HepG2 (cell line): ENCODE measurements around the gene TUBA4B. TPM values are rescaled to one million over a fixed set of nuclear protein-coding genes. Genes with fewer than 3 reads are reported as not detected.

Experiments
- ARNTL ChIP-seq: sonication (generic); formaldehyde crosslinking; IDR thresholded peaks from 2 replicates; pipeline ENCODE4 v1.4.0; 2020; ENCODE audit warnings: mild to moderate bottlenecking, missing genetic modification reagents
- CEBPB ChIP-seq: IDR thresholded peaks from 2 replicates; pipeline ENCODE4 v1.6.1; 2011; ENCODE audit warnings: low read depth, low read length, improper control_type of control experiment, borderline replicate concordance
- CREB1 ChIP-seq, 2 experiments: fragments of 450-650 bp in 1 of 2; IDR thresholded peaks; 2 replicates each; pipeline ENCODE4 v1.6.1; 2016 to 2017; ENCODE audit warnings: control low read depth in 1 of 2, mild to moderate bottlenecking in 1 of 2, missing compliant biosample characterization in 1 of 2, missing genetic modification characterization in 1 of 2
- NFIC ChIP-seq: IDR thresholded peaks from 2 replicates; pipeline ENCODE4 v1.6.1; 2012; ENCODE audit warnings: mild to moderate bottlenecking, low read length, inconsistent platforms
- SAP130 ChIP-seq: IDR thresholded peaks from 2 replicates; pipeline ENCODE4 v1.6.1; 2016; ENCODE audit warnings: low read depth
- STAG1 ChIP-seq: sonication (generic); formaldehyde crosslinking; IDR thresholded peaks from 2 replicates; pipeline ENCODE4 v1.4.0; 2020; ENCODE audit warnings: missing genetic modification reagents
- ZNF232 ChIP-seq: sonication (generic); formaldehyde crosslinking; IDR thresholded peaks from 2 replicates; pipeline ENCODE4 v1.4.0; 2020; ENCODE audit warnings: missing genetic modification reagents, borderline replicate concordance
- ZNF292 ChIP-seq: sonication (generic); formaldehyde crosslinking; IDR thresholded peaks from 2 replicates; pipeline ENCODE4 v1.8.1; 2022; ENCODE audit warnings: mild to moderate bottlenecking, low read depth, missing genetic modification reagents, borderline replicate concordance
- ZNF557 ChIP-seq: sonication (generic); formaldehyde crosslinking; IDR thresholded peaks from 2 replicates; pipeline ENCODE4 v1.4.0; 2020; ENCODE audit warnings: missing genetic modification reagents
- polyA plus RNA-seq, 8 experiments: library from polyadenylated mRNA; depleted of rRNA in 3 of 8; stranded (reverse) in 7 of 8; unstranded in 1 of 8; fragments of >200 nt; fragmentation: Illumina TruSeq in 4 of 8; extraction: Trizol in 4 of 8; gene quantifications; 2 replicates each; pipeline versions ENCODE4 v1.2.1 to v1.2.3, GENCODE V29; 2011 to 2016; ENCODE audit warnings: low read depth in 4 of 8, missing spikeins in 1 of 8, mixed read lengths in 1 of 8; ENCODE audit not compliant: insufficient read depth in 1 of 8
- total RNA-seq, 5 experiments: library from RNA; depleted of rRNA; stranded (reverse); fragments of >200 nt; fragmentation: Illumina TruSeq; extraction: Trizol; gene quantifications; 2 replicates each; pipeline ENCODE4 v1.2.3, GENCODE V29; 2016; ENCODE audit warnings: low read depth in 1 of 5
- TF ChIP-seq, protein P1 (sequence below): sonication (generic); formaldehyde crosslinking; conservative IDR thresholded peaks from 2 replicates; pipeline ENCODE4 v1.5.0; 2020; ENCODE audit warnings: missing genetic modification reagents
- TF ChIP-seq, protein P2 (sequence below): sonication (generic); formaldehyde crosslinking; IDR thresholded peaks from 2 replicates; pipeline ENCODE4 v1.5.0; 2020; ENCODE audit warnings: mild to moderate bottlenecking, missing genetic modification reagents
- TF ChIP-seq, protein P3 (sequence below): sonication (generic); formaldehyde crosslinking; IDR thresholded peaks from 2 replicates; pipeline ENCODE4 v1.4.0; 2020; ENCODE audit warnings: mild to moderate bottlenecking, missing genetic modification reagents
- TF ChIP-seq, protein P4 (sequence below): sonication (generic); formaldehyde crosslinking; IDR thresholded peaks from 2 replicates; pipeline ENCODE4 v1.4.0; 2020; ENCODE audit warnings: mild to moderate bottlenecking, missing genetic modification reagents, borderline replicate concordance
- TF ChIP-seq, protein P5 (sequence below): sonication (generic); formaldehyde crosslinking; IDR thresholded peaks from 2 replicates; pipeline ENCODE4 v1.5.0; 2020; ENCODE audit warnings: mild to moderate bottlenecking, missing genetic modification reagents
- TF ChIP-seq, protein P6 (sequence below): sonication (generic); formaldehyde crosslinking; IDR thresholded peaks from 2 replicates; pipeline ENCODE4 v1.5.0; 2020; ENCODE audit warnings: missing genetic modification reagents

The TUBA4B gene
- total and polyA plus RNA-seq, 2 of the 13 experiments (the other 11 are each of a cell fraction or from before 2014, with no cell fraction given), result 0.18 to 0.22 TPM

DNA sequence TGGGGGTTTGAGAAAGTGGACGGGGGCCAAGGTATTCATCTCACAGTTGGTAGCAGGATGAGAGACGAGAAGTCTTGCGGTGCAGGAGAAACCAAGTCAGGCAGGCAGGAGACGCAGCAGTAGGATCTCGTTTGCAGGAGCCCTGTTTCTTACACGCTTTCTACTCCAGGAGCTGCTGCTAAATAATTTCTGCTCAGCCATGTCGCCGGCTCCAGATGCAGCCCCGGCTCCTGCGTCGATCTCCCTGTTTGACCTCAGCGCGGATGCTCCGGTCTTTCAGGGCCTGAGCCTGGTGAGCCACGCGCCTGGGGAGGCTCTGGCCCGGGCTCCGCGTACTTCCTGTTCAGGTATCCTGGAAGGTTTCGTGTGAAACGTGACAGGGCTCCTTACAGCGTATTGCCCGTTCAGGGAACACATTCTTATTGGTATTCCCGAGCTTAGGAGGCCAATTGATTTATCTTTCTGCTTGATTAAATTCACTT, 22.9 kb upstream of the TUBA4B start (continued):
- TF ChIP-seq, protein P1, sequence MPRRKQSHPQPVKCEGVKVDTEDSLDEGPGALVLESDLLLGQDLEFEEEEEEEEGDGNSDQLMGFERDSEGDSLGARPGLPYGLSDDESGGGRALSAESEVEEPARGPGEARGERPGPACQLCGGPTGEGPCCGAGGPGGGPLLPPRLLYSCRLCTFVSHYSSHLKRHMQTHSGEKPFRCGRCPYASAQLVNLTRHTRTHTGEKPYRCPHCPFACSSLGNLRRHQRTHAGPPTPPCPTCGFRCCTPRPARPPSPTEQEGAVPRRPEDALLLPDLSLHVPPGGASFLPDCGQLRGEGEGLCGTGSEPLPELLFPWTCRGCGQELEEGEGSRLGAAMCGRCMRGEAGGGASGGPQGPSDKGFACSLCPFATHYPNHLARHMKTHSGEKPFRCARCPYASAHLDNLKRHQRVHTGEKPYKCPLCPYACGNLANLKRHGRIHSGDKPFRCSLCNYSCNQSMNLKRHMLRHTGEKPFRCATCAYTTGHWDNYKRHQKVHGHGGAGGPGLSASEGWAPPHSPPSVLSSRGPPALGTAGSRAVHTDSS (CRISPR knock-in tag), result no peak; the same call in 1 of the 2 replicates
- TF ChIP-seq, protein P2, sequence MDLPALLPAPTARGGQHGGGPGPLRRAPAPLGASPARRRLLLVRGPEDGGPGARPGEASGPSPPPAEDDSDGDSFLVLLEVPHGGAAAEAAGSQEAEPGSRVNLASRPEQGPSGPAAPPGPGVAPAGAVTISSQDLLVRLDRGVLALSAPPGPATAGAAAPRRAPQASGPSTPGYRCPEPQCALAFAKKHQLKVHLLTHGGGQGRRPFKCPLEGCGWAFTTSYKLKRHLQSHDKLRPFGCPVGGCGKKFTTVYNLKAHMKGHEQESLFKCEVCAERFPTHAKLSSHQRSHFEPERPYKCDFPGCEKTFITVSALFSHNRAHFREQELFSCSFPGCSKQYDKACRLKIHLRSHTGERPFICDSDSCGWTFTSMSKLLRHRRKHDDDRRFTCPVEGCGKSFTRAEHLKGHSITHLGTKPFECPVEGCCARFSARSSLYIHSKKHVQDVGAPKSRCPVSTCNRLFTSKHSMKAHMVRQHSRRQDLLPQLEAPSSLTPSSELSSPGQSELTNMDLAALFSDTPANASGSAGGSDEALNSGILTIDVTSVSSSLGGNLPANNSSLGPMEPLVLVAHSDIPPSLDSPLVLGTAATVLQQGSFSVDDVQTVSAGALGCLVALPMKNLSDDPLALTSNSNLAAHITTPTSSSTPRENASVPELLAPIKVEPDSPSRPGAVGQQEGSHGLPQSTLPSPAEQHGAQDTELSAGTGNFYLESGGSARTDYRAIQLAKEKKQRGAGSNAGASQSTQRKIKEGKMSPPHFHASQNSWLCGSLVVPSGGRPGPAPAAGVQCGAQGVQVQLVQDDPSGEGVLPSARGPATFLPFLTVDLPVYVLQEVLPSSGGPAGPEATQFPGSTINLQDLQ (CRISPR knock-in tag), result no peak
- TF ChIP-seq SAP130 (CRISPR knock-in tag), result no peak
- TF ChIP-seq CREB1 (IDR thresholded peaks at IDR 0.05), result no peak
- TF ChIP-seq CREB1 (CRISPR knock-in tag; IDR thresholded peaks at IDR 0.05), result no peak
- TF ChIP-seq STAG1 (CRISPR knock-in tag), result peak; percentile 31
- TF ChIP-seq, protein P3, sequence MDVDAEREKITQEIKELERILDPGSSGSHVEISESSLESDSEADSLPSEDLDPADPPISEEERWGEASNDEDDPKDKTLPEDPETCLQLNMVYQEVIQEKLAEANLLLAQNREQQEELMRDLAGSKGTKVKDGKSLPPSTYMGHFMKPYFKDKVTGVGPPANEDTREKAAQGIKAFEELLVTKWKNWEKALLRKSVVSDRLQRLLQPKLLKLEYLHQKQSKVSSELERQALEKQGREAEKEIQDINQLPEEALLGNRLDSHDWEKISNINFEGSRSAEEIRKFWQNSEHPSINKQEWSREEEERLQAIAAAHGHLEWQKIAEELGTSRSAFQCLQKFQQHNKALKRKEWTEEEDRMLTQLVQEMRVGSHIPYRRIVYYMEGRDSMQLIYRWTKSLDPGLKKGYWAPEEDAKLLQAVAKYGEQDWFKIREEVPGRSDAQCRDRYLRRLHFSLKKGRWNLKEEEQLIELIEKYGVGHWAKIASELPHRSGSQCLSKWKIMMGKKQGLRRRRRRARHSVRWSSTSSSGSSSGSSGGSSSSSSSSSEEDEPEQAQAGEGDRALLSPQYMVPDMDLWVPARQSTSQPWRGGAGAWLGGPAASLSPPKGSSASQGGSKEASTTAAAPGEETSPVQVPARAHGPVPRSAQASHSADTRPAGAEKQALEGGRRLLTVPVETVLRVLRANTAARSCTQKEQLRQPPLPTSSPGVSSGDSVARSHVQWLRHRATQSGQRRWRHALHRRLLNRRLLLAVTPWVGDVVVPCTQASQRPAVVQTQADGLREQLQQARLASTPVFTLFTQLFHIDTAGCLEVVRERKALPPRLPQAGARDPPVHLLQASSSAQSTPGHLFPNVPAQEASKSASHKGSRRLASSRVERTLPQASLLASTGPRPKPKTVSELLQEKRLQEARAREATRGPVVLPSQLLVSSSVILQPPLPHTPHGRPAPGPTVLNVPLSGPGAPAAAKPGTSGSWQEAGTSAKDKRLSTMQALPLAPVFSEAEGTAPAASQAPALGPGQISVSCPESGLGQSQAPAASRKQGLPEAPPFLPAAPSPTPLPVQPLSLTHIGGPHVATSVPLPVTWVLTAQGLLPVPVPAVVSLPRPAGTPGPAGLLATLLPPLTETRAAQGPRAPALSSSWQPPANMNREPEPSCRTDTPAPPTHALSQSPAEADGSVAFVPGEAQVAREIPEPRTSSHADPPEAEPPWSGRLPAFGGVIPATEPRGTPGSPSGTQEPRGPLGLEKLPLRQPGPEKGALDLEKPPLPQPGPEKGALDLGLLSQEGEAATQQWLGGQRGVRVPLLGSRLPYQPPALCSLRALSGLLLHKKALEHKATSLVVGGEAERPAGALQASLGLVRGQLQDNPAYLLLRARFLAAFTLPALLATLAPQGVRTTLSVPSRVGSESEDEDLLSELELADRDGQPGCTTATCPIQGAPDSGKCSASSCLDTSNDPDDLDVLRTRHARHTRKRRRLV (CRISPR knock-in tag), result no peak
- TF ChIP-seq, protein P4, sequence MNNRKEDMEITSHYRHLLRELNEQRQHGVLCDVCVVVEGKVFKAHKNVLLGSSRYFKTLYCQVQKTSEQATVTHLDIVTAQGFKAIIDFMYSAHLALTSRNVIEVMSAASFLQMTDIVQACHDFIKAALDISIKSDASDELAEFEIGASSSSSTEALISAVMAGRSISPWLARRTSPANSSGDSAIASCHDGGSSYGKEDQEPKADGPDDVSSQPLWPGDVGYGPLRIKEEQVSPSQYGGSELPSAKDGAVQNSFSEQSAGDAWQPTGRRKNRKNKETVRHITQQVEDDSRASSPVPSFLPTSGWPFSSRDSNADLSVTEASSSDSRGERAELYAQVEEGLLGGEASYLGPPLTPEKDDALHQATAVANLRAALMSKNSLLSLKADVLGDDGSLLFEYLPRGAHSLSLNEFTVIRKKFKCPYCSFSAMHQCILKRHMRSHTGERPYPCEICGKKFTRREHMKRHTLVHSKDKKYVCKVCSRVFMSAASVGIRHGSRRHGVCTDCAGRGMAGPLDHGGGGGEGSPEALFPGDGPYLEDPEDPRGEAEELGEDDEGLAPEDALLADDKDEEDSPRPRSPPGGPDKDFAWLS (CRISPR knock-in tag), result no peak
- TF ChIP-seq NFIC, result no peak
- TF ChIP-seq CEBPB, result no peak
- TF ChIP-seq ZNF292, result 0 out of 2 replicates have a peak, but pooled peaks have one; percentile 25
- TF ChIP-seq, protein P5, sequence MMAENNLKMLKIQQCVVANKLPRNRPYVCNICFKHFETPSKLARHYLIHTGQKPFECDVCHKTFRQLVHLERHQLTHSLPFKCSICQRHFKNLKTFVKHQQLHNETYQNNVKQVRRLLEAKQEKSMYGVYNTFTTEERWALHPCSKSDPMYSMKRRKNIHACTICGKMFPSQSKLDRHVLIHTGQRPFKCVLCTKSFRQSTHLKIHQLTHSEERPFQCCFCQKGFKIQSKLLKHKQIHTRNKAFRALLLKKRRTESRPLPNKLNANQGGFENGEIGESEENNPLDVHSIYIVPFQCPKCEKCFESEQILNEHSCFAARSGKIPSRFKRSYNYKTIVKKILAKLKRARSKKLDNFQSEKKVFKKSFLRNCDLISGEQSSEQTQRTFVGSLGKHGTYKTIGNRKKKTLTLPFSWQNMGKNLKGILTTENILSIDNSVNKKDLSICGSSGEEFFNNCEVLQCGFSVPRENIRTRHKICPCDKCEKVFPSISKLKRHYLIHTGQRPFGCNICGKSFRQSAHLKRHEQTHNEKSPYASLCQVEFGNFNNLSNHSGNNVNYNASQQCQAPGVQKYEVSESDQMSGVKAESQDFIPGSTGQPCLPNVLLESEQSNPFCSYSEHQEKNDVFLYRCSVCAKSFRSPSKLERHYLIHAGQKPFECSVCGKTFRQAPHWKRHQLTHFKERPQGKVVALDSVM (CRISPR knock-in tag), result peak; percentile 21; the same call in 1 of the 2 replicates
- no peak for TF ChIP-seq ARNTL
- TF ChIP-seq, protein P6, sequence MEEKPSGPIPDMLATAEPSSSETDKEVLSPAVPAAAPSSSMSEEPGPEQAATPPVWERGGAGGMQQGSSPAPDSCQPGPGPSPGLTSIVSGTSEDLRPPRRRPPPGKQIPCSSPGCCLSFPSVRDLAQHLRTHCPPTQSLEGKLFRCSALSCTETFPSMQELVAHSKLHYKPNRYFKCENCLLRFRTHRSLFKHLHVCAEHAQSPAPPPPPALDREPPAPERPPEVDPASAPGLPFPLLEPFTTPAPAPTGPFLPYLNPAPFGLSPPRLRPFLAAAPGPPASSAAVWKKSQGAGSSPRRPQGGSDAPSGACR (CRISPR knock-in tag), result 0 out of 2 replicates have a peak, but pooled peaks have one; percentile 36
- TF ChIP-seq ZNF557 (CRISPR knock-in tag), result 0 out of 2 replicates have a peak, but pooled peaks have one; percentile 12
- TF ChIP-seq ZNF232 (CRISPR knock-in tag), result 0 out of 2 replicates have a peak, but pooled peaks have one; percentile 56
